T follicular helper cell (primary cell): ENCODE measurements around the gene ADCY4.

Experiments used
- DNase-seq: peaks from one replicate; pipeline ENCODE4 v3.0.0-alpha.2; 2020; ENCODE audit warnings: low read depth

ADCY4 gene

DNA sequence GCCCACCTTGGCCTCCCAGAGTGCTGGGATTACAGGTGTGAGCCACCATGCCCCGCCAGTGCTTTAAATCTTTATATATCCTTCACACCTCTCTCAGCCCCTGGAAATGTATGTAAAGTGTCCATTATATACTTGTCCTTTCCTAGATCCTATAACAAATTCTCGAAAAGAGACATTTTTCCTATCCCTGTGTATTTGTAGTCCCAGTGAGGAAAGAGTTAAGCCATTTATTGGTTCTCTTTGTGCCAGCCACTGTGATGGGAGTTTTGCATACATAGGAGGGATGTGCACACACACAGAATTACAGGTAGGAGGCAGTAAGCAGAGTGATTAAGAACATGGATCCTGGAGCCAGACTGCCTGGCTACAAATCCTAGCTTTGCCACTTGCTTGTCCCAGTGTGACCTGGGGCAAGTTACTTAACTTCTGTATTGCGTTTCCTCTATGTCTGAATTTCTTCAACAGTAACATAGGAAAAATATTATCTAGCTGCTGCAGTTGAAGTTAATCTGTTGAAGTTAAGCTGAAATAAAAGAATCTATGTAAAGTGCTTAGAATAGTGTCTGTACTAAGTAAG lies 61.4 kb downstream of the ADCY4 start:
- no peak for DNase-seq

DNA sequence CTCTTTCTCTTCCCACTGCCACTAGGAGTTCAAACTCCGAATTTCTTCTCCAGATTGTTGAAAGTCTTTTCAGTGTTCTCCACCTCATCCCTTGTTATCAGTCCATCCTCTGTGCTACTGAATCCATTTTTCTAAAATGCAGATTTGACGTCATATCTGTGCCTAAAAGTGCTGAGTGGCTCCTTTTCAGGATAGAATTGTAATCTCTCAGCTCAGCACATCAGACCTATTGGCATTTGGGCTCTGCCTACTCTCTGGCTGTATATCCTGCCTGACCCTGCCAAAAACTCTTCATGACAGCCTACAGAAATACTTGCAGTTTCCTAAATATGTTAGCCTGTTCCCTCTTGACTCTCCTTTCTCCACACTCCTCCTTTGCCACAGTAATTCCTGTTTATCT lies 62.4 kb downstream of the ADCY4 start:
- no peak for DNase-seq

DNA sequence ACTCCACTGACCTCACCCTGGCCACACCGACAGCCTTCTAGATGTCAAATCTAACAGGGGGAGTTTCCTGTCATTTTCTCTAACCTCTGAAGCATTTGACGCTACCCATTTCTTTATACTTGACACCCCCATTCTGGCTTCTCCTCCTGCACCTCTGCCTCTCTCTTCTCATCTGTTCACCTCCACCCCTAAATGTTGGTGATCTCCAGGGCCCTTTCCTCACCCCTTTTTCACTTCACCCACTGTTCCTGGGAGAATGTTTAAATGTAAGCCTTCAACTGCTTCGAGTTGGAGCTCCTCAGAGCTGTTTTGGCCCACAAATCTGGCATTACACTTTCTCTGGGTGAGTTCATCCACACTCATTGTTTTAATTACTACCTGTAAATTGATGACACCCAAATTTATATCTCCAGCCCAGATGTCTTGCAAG lies 63.0 kb downstream of the ADCY4 start:
- no peak for DNase-seq

DNA sequence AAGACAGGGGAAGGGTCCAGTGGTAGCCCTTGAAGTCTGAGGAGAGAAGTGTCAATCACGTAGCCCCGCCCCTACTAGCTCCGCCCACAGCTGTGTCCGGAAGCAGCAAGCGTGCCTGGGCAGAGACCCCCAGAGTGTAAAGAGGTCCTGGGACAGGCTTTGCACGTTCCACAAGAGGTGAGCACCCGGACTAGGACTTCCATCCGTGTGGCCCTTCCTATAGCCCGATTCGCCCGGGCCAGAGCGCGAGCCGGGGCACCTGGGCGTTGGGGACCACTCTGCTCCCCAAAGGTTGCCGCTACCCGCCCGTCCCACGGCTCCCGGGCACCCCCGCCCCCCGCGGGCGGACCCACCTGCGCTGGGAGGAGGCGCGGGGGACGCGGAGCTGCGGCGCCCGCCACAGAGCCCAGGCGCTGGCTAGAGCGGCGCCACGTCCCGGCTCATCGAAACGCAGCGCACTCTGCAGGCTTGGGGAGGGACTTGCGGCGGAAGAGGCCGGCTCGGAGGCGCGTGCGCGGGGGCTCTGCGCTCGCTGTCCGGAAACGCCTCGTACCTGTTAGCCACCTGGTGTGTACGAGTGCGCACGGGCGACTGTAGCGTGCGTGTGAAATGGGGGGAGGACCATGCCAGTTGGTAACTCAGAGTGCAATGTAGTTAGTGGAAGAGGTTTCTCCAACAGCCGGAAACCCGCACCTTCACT lies 63.6 kb downstream of the ADCY4 start, which contains the start of gene RABGGTA:
TSS of gene RABGGTA (minus strand) at position 464 of the 700 bp plus-strand sequence. CDS start 482 bp downstream, outside the sequence.
- DNase-seq = peak; percentile 90

DNA sequence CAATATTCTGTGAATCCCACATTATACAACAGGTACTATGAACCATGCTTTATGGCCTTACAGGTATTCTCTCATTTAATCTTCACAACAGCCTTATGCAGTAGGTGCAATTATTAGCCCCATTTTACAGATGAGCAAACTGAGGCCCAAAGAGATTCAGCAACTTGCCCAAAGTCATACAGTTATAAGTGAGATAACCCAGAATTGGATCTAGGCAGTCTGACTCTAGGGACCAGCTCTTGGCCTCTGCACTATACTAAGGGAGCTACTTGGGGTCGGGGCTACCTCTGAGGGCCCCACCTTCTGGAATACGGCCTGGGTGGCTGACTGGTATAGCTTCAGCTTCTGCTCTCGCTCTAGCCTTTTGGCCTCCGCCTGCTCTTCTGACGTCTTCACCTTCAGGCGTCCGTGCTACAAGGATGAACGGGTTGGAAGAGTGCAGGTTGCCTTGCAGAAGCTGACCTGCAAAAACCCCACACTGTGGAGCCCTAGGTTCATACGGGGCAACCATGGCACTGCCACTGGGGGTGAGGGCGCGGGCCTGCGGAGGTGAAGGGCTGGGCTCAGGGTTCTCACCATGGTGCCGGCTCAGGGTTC lies 64.2 kb downstream of the ADCY4 start:
- no peak for DNase-seq

DNA sequence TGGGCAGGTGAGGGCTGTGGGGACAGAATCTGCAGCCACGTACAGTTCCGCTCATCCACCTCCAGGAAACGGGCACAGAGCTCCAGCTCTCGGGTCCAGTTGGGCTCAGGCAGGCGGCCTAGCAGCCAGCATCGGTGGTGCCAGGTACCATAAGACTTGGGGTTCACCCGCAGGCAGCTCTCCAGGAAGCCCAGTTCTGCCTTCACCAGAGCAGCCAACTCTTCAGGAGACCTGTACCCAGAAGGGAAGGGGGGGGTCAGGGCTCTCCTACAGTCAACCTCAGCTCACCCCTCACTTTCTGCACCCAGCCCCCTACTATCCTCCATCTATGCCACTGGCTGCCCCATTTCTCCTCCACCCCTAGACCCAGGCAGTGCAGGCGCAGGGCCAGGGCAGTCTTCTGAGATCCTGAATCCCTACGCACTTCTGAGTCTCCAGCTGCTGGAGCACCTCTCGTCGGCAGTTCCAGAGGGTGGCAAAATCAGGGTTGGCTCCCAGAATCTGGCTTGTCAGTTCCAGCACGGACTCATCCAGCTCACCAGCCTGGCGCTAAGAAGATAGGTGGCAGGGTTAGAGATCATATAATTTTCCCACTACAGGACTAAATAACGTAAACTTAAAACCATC lies 64.8 kb downstream of the ADCY4 start:
- DNase-seq = no peak

DNA sequence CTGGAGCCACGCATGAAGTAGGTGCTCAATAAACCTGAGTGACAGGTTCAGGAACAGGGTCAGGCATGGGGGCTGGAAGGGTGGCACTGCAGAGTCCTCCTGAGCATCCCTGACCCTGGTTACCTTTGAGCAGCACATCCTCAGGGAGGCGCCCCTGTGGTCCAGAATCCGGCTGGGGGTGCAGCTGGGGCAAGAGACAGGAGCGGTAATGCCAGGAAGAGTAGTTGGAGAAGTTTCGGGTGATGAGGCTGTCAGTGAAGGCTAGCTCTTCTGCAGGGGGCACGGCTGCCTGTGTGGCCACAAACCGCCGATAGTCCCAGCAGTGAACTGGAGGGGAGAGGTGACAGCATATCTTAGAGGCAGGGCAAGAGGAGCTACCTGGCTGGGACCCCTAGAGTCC lies 65.5 kb downstream of the ADCY4 start:
- no peak for DNase-seq
